ENCODE results near the gene NLRC4. TPM values are rescaled to one million over a fixed set of nuclear protein-coding genes. Genes with fewer than 3 reads are reported as not detected.

Gene NLRC4
- total RNA-seq, 1 donor from 2014 or later, result not detected

DNA sequence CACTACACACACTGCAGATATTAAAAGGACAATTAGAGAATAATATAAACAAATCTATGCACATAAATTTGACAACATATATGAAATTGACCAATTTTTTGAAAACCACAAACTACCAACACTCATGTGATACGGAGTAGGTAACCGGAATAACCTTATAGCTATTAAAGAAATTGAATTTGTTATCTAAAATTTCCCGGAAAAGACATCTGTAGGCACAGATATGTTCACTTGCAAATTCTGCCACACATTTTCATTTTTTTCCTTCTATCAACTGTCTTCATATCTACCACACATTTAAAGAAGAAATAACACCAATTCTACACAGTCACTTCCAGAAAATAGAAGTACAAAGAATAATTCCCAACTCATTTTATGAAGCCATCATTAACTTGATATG is 22.4 kb downstream of the NLRC4 start:
- no peak for DNase-seq (ENCODE audit: low spot score)
- Mint-ChIP-seq H3K4me1 (ENCODE audit: low read depth) (no peaks in the 10 kb centered on the region), H3K27ac (ENCODE audit: unreplicated experiment) (no peak overlapping the region), H3K9me3 (ENCODE audit: low read depth) (no peaks in the 10 kb centered on the region), H3K27me3 (ENCODE audit: low read depth) (no peaks in the 10 kb centered on the region), H3K36me3 (ENCODE audit: low read depth) (peaks cover 2% of the 10 kb centered on the region), H3K4me3 (ENCODE audit: unreplicated experiment) (no peak overlapping the region)
- TF ChIP-seq, protein P1, sequence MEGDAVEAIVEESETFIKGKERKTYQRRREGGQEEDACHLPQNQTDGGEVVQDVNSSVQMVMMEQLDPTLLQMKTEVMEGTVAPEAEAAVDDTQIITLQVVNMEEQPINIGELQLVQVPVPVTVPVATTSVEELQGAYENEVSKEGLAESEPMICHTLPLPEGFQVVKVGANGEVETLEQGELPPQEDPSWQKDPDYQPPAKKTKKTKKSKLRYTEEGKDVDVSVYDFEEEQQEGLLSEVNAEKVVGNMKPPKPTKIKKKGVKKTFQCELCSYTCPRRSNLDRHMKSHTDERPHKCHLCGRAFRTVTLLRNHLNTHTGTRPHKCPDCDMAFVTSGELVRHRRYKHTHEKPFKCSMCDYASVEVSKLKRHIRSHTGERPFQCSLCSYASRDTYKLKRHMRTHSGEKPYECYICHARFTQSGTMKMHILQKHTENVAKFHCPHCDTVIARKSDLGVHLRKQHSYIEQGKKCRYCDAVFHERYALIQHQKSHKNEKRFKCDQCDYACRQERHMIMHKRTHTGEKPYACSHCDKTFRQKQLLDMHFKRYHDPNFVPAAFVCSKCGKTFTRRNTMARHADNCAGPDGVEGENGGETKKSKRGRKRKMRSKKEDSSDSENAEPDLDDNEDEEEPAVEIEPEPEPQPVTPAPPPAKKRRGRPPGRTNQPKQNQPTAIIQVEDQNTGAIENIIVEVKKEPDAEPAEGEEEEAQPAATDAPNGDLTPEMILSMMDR (IDR thresholded peaks at IDR 0.05), result no peak

DNA sequence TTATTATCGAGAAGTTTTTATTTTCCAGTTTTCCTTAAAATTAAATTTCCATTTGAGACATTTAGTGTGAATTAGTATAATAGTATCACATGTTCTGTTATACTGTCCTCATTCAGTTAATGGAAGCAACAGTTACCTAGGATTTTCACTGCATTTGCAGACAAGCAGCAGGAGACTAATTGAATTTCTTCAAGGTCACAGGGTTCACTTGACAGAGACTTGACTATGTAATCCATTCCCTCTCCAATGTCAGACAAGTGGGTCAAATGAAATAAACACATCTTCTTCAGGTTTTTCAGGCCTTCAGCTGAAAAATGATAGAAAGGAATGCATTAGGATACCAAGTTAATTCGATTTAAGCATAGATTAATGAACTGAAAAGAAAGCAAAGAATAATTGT is 26.7 kb downstream of the NLRC4 start:
- Mint-ChIP-seq H3K27me3 (ENCODE audit: low read depth) (no peaks in the 10 kb centered on the region), H3K27ac (ENCODE audit: unreplicated experiment) (no peak overlapping the region), H3K4me1 (ENCODE audit: low read depth) (no peaks in the 10 kb centered on the region), H3K4me3 (ENCODE audit: unreplicated experiment) (no peak overlapping the region), H3K9me3 (ENCODE audit: low read depth) (peaks cover 6% of the 10 kb centered on the region), H3K36me3 (ENCODE audit: low read depth) (peaks cover 8% of the 10 kb centered on the region)
- TF ChIP-seq, protein P1 (IDR thresholded peaks at IDR 0.05), result no peak
- no peak for DNase-seq (ENCODE audit: low spot score)

DNA sequence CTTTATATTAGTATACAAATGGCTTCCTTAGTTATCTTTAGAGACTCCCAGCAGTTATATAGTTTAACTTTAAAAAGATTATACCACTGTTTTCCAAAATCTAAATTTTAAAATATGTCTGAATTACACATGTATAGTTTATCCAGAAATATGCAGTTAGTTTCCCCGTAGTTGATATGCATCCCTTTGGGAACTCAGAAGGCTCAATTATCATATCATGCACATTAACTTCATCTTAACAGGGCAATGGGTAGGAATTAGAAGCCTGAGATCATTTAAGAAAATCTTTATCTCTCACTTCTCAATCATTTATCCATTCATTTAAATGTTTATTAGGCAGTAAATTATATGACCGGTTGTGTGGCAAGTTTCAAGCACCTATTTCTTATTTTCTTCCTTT is 27.2 kb downstream of the NLRC4 start:
- Mint-ChIP-seq H3K4me1 (ENCODE audit: low read depth) (no peaks in the 10 kb centered on the region), H3K36me3 (ENCODE audit: low read depth) (peaks cover 8% of the 10 kb centered on the region), H3K9me3 (ENCODE audit: low read depth) (peaks cover 6% of the 10 kb centered on the region), H3K4me3 (ENCODE audit: unreplicated experiment) (no peak overlapping the region), H3K27ac (ENCODE audit: unreplicated experiment) (no peak overlapping the region), H3K27me3 (ENCODE audit: low read depth) (no peaks in the 10 kb centered on the region)
- TF ChIP-seq, protein P1 (IDR thresholded peaks at IDR 0.05), result no peak
- no peak for DNase-seq (ENCODE audit: low spot score)

DNA sequence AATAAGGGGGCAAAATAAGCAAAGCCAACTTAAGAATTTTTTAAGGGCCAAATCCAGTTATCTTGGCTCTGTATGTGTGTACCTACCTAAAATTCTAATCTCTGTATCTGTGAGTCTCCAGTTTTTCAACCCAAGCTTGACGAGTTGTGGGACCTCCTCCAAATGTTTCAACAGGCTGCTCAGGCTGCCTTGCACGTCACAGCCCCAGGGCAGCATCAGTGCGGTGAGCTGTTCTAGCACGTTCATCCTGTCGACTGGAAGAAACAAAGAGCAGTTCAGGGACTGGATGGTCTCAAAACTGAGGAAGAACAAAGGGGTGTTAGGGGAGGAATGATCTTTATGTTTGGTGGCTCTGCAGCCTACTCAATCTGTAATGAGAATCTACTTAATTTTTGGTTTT is 29.4 kb downstream of the NLRC4 start:
- Mint-ChIP-seq H3K27ac (ENCODE audit: unreplicated experiment) (no peak overlapping the region), H3K27me3 (ENCODE audit: low read depth) (no peaks in the 10 kb centered on the region), H3K4me3 (ENCODE audit: unreplicated experiment) (no peak overlapping the region), H3K4me1 (ENCODE audit: low read depth) (no peaks in the 10 kb centered on the region), H3K36me3 (ENCODE audit: low read depth) (peaks cover 8% of the 10 kb centered on the region), H3K9me3 (ENCODE audit: low read depth) (peaks cover 6% of the 10 kb centered on the region)
- TF ChIP-seq, protein P1 (IDR thresholded peaks at IDR 0.05), result no peak
- DNase-seq (ENCODE audit: low spot score), result no peak

DNA sequence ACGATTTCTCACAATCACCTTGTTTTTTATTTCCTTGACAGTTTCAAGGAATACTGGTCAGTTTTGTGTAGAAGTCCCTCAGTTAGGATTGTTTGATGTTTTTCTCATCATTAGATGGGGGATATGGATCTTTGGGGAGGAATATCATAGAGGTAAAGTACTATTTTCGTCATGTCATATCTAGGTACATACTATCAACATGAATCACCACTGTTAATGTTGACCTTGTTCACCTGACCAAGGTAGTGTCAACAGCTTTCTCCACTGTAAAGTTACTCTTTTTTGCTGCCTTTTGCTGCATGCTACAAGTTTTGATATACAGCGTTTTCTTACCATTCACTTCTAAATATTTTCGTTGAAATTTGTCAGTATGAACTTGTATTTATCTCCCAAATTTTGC is 32.7 kb downstream of the NLRC4 start:
- TF ChIP-seq, protein P1 (IDR thresholded peaks at IDR 0.05), result no peak
- peaks cover 8% of the 10 kb centered on the region for H3K36me3 Mint-ChIP-seq (ENCODE audit: low read depth)
- H3K4me1 Mint-ChIP-seq (ENCODE audit: low read depth), result peaks cover 15% of the 10 kb centered on the region
- H3K4me3 Mint-ChIP-seq (ENCODE audit: unreplicated experiment), result no peak overlapping the region
- H3K27me3 Mint-ChIP-seq (ENCODE audit: low read depth), result no peaks in the 10 kb centered on the region
- peaks cover 6% of the 10 kb centered on the region for H3K9me3 Mint-ChIP-seq (ENCODE audit: low read depth)
- no peak overlapping the region for H3K27ac Mint-ChIP-seq (ENCODE audit: unreplicated experiment)
- DNase-seq (ENCODE audit: low spot score), result no peak
